Calu3 (cell line): ENCODE data around the gene DNAH1. TPM values are rescaled to one million over a fixed set of nuclear protein-coding genes. Genes with fewer than 3 reads are reported as not detected.
A peak's percentile ranks its signal among the peaks of the same experiment; 100 is the strongest.
"Not testable (repeated sequence)": the region's sequence is repeated elsewhere in the genome, so short reads cannot be mapped to it uniquely, and the experiment has no call there.

Experiments used
- BruUV-seq: library from RNA; stranded (reverse); fragments of 400-500 nt; replicated peaks from 2 replicates; lab custom pipeline; 2021; lab: Mats Ljungman, UMichigan
- CTCF ChIA-PET: fragments of 300-600 bp; sonication (Branson Sonifier 250); formaldehyde crosslinking; loops from one replicate; lab custom pipeline; 2022; ENCODE audit warnings: antibody characterized with exemption; lab: Charles Lee
- DNase-seq: peaks from one replicate; pipeline ENCODE4 v3.0.0; 2022
- H3K27ac Mint-ChIP-seq: one replicate; pipeline ENCODE4 v1.8.0; 2022; ENCODE audit warnings: mixed read lengths; ENCODE audit not compliant: unreplicated experiment
- H3K27me3 Mint-ChIP-seq: one replicate; pipeline ENCODE4 v1.8.0; 2022; ENCODE audit warnings: mixed read lengths; ENCODE audit not compliant: unreplicated experiment
- H3K36me3 Mint-ChIP-seq: one replicate; pipeline ENCODE4 v1.8.0; 2022; ENCODE audit warnings: mild to moderate bottlenecking, moderate library complexity, mixed read lengths; ENCODE audit not compliant: insufficient read depth, unreplicated experiment
- H3K4me1 Mint-ChIP-seq: one replicate; pipeline ENCODE4 v1.8.0; 2022; ENCODE audit warnings: mild to moderate bottlenecking, low read depth, mixed read lengths; ENCODE audit not compliant: unreplicated experiment
- H3K4me3 Mint-ChIP-seq: one replicate; pipeline ENCODE4 v1.8.0; 2022; ENCODE audit warnings: mild to moderate bottlenecking, low read depth, moderate library complexity, mixed read lengths; ENCODE audit not compliant: unreplicated experiment
- H3K9me3 Mint-ChIP-seq: one replicate; pipeline ENCODE4 v1.8.0; 2022; ENCODE audit warnings: low read depth, mixed read lengths; ENCODE audit not compliant: unreplicated experiment
- CTCF ChIP-seq: fragments of 200-600 bp; IDR thresholded peaks from one replicate; pipeline ENCODE4 v1.8.0; 2022; ENCODE audit warnings: antibody characterized with exemption; ENCODE audit not compliant: unreplicated experiment
- intact Hi-C: fragments of 100-400 bp; cut with micrococcal nuclease; formaldehyde crosslinking; loops from one replicate; pipeline ENCODE4 v1.10.0; 2022; ENCODE audit not compliant: unreplicated experiment
- total RNA-seq: library from RNA; stranded (reverse); gene quantifications from 2 replicates; pipeline ENCODE4 v1.2.3, GENCODE V29; 2022

DNAH1 gene
- total RNA-seq, 1 experiment from 2014 or later, result 13.1 TPM

- peak overlapping the region; percentile 73 for H3K27ac Mint-ChIP-seq
- H3K4me1 Mint-ChIP-seq, result peaks cover 49% of the 10 kb centered on the region
- no peak for TF ChIP-seq CTCF
- no peak overlapping the region for H3K4me3 Mint-ChIP-seq
- H3K9me3 Mint-ChIP-seq, result no peaks in the 10 kb centered on the region
- H3K36me3 Mint-ChIP-seq, result peaks cover 45% of the 10 kb centered on the region
- intact Hi-C loops, result no loop called here
- no TSS peak for BruUV-seq
- DNase-seq, result no peak
- no peaks in the 10 kb centered on the region for H3K27me3 Mint-ChIP-seq
- CTCF ChIA-PET, result no interaction called here
Observed at GRCh38 chr3:52283306-52283705, 32.8 kb upstream of the DNAH1 start.

- CTCF ChIA-PET, result interaction anchor here (0.6 kb wide), 1 partner anchor 492 kb away, joined by 6 read pairs; no protein-coding TSS in a partner anchor
- BruUV-seq, H3K27me3 Mint-ChIP-seq, H3K9me3 Mint-ChIP-seq, H3K4me3 Mint-ChIP-seq, intact Hi-C loops, DNase-seq: not testable (repeated sequence)
- H3K27ac Mint-ChIP-seq, result peak overlapping the region; percentile 73
- H3K36me3 Mint-ChIP-seq, result peaks cover 43% of the 10 kb centered on the region
- peaks cover 54% of the 10 kb centered on the region for H3K4me1 Mint-ChIP-seq
Observed at GRCh38 chr3:52284051-52284450, 32.1 kb upstream of the DNAH1 start.

- TF ChIP-seq CTCF, result no peak
- Mint-ChIP-seq H3K4me3 (peak overlapping the region; percentile 88), H3K27me3 (no peaks in the 10 kb centered on the region), H3K9me3 (no peaks in the 10 kb centered on the region), H3K4me1 (peaks cover 52% of the 10 kb centered on the region), H3K27ac (peak overlapping the region; percentile 100), H3K36me3 (peaks cover 50% of the 10 kb centered on the region)
- DNase-seq, result no peak
- no TSS peak for BruUV-seq
- intact Hi-C loops, result no loop called here
- CTCF ChIA-PET, result no interaction called here
Observed at GRCh38 chr3:52286777-52287110, 29.4 kb upstream of the DNAH1 start.

GRCh38 chr3:52288674-52289073 lies 27.4 kb upstream of the DNAH1 start:
- TF ChIP-seq CTCF, result no peak
- Mint-ChIP-seq H3K27ac (peak overlapping the region; percentile 100), H3K4me3 (peak overlapping the region; percentile 88), H3K36me3 (peaks cover 42% of the 10 kb centered on the region), H3K9me3 (no peaks in the 10 kb centered on the region), H3K27me3 (no peaks in the 10 kb centered on the region), H3K4me1 (peaks cover 46% of the 10 kb centered on the region)
- CTCF ChIA-PET, result interaction anchor here (1.0 to 1.3 kb wide), 2 partner anchors 10 to 51 kb away, joined by 3 to 6 read pairs; partner anchors contain the start of gene WDR82
- intact Hi-C loops, result no loop called here
- no TSS peak for BruUV-seq
- no peak for DNase-seq

- peak overlapping the region; percentile 39 for H3K27ac Mint-ChIP-seq
- intact Hi-C loops, result no loop called here
- TF ChIP-seq CTCF, result no peak
- no peaks in the 10 kb centered on the region for H3K9me3 Mint-ChIP-seq
- CTCF ChIA-PET, result interaction anchor here (1.0 to 1.3 kb wide), 3 partner anchors 10 to 57 kb away, joined by 3 to 6 read pairs (median 3); partner anchors contain the start of gene WDR82
- DNase-seq, result no peak
- H3K4me3 Mint-ChIP-seq, result peak overlapping the region; percentile 21
- peaks cover 42% of the 10 kb centered on the region for H3K36me3 Mint-ChIP-seq
- peaks cover 46% of the 10 kb centered on the region for H3K4me1 Mint-ChIP-seq
- no TSS peak for BruUV-seq
- H3K27me3 Mint-ChIP-seq, result no peaks in the 10 kb centered on the region
Observed at GRCh38 chr3:52289338-52289746, 26.8 kb upstream of the DNAH1 start.
